Measurements from ENCODE around the gene MCUB.
A peak's percentile ranks its signal among the peaks of the same experiment; 100 is the strongest.

The MCUB gene

DNA sequence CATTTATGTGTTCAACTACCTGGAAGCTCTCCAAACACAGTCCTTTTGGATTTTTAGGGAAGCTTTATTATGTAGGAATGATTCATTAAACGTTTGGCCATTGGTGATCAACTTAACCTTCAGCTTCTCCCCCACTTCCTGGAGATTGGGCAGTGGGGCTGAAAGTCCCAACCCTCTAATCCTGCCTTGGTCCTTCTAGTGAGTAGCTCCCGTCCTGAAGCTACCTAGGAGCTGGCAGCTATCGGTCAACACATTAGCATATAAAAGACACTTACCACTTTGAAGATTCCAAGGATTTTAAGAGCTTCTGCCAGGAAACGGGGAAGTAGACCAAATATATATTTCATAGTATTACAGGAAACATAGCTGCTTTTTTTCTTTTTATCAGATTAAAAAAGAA lies 69.7 kb downstream of the MCUB start:
- TF ChIP-seq, protein P1, sequence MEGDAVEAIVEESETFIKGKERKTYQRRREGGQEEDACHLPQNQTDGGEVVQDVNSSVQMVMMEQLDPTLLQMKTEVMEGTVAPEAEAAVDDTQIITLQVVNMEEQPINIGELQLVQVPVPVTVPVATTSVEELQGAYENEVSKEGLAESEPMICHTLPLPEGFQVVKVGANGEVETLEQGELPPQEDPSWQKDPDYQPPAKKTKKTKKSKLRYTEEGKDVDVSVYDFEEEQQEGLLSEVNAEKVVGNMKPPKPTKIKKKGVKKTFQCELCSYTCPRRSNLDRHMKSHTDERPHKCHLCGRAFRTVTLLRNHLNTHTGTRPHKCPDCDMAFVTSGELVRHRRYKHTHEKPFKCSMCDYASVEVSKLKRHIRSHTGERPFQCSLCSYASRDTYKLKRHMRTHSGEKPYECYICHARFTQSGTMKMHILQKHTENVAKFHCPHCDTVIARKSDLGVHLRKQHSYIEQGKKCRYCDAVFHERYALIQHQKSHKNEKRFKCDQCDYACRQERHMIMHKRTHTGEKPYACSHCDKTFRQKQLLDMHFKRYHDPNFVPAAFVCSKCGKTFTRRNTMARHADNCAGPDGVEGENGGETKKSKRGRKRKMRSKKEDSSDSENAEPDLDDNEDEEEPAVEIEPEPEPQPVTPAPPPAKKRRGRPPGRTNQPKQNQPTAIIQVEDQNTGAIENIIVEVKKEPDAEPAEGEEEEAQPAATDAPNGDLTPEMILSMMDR (IDR thresholded peaks at IDR 0.05; ENCODE audit: extremely low read depth, missing control alignments) = no peak
- no peak for DNase-seq (ENCODE audit: low spot score)

- no peak for DNase-seq (ENCODE audit: low spot score)
- TF ChIP-seq, protein P1 (IDR thresholded peaks at IDR 0.05; ENCODE audit: extremely low read depth, missing control alignments) = no peak
These were observed 71.6 kb downstream of the MCUB start for GRCh38 chr4:109631532-109632108.

GRCh38 chr4:109640644-109641043 lies 80.6 kb downstream of the MCUB start:
- DNase-seq (ENCODE audit: low spot score) = no peak
- TF ChIP-seq, protein P1 (IDR thresholded peaks at IDR 0.05; ENCODE audit: extremely low read depth, missing control alignments) = no peak

GRCh38 chr4:109645874-109646710 lies 86.0 kb downstream of the MCUB start:
- TF ChIP-seq, protein P1 (IDR thresholded peaks at IDR 0.05; ENCODE audit: extremely low read depth, missing control alignments) = no peak
- DNase-seq (ENCODE audit: low spot score) = no peak

GRCh38 chr4:109648266-109648996 lies 88.4 kb downstream of the MCUB start:
- peak; percentile 27 for DNase-seq (ENCODE audit: low spot score)
- TF ChIP-seq, protein P1 (IDR thresholded peaks at IDR 0.05; ENCODE audit: extremely low read depth, missing control alignments) = no peak

DNA sequence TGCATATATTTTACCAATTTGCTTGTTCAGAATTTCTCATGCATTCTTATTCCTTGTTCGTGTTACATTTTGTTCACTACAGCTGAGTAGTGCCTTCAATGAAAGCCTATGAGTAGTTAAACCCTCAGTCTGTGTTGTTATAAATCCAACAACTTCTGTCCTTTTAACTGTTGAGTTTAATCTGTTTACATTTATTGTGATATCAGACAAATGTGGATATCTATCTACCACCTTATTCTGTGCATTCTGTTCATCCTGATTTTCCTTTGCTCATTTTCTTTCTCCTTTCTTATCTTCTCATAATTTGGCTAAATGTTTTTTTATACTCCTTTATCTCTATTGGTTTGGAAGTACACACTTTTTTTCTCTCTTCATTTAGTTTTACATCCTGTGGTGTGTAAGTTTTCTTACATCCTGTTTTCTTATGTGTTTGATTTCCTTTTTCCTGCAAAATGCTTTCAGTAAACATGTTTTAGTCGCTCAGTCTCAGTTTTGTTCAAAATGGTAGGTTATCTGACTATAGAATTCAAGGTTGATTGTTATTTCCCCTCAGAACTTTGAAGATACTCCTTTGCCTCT lies 89.0 kb downstream of the MCUB start:
- TF ChIP-seq, protein P1 (IDR thresholded peaks at IDR 0.05; ENCODE audit: extremely low read depth, missing control alignments) = no peak
- DNase-seq (ENCODE audit: low spot score) = no peak
